Measurements from ENCODE around the gene EMC9.
A peak's percentile ranks its signal among the peaks of the same experiment; 100 is the strongest.

Gene EMC9

GRCh38 chr14:24159777-24160498 is 18.5 kb upstream of the EMC9 start:
- Histone ChIP-seq H3K27ac (ENCODE audit: low read depth, low read length) (no peak overlapping the region), H3K4me1 (ENCODE audit: insufficient read depth, low read length) (peaks cover 3% of the 10 kb centered on the region; the same call in 1 of the 2 replicates), H3K36me3 (ENCODE audit: insufficient read depth, low read length) (peaks cover 70% of the 10 kb centered on the region), H3K4me3 (ENCODE audit: low read length) (no peak overlapping the region), H3K27me3 (ENCODE audit: insufficient read depth, low read length) (no peaks in the 10 kb centered on the region), H3K9ac (ENCODE audit: low read depth, low read length) (no peak overlapping the region), H3K9me3 (ENCODE audit: insufficient read depth, low read depth, low read length) (no peaks in the 10 kb centered on the region)
- 94% methylated on average over 11 of the region's 11 CpGs for WGBS

- no peak overlapping the region for H3K9ac ChIP-seq (ENCODE audit: low read depth, low read length)
- H3K9me3 ChIP-seq (ENCODE audit: insufficient read depth, low read depth, low read length): no peaks in the 10 kb centered on the region
- no peak overlapping the region for H3K27ac ChIP-seq (ENCODE audit: low read depth, low read length)
- no peak overlapping the region for H3K4me3 ChIP-seq (ENCODE audit: low read length)
- peaks cover 67% of the 10 kb centered on the region for H3K36me3 ChIP-seq (ENCODE audit: insufficient read depth, low read length)
- no peaks in the 10 kb centered on the region for H3K27me3 ChIP-seq (ENCODE audit: insufficient read depth, low read length)
- peaks cover 3% of the 10 kb centered on the region; the same call in 1 of the 2 replicates for H3K4me1 ChIP-seq (ENCODE audit: insufficient read depth, low read length)
- 96% methylated on average over 12 of the region's 12 CpGs for WGBS
Observed at GRCh38 chr14:24157331-24157730, 15.9 kb upstream of the EMC9 start.

GRCh38 chr14:24156840-24157239 is 15.4 kb upstream of the EMC9 start:
- H3K36me3 ChIP-seq (ENCODE audit: insufficient read depth, low read length): peaks cover 72% of the 10 kb centered on the region
- no peaks in the 10 kb centered on the region for H3K9me3 ChIP-seq (ENCODE audit: insufficient read depth, low read depth, low read length)

GRCh38 chr14:24155100-24155499 is 13.7 kb upstream of the EMC9 start:
- WGBS: 98% methylated on average over 10 of the region's 10 CpGs
- no peaks in the 10 kb centered on the region for H3K4me1 ChIP-seq (ENCODE audit: insufficient read depth, low read length)
- H3K36me3 ChIP-seq (ENCODE audit: insufficient read depth, low read length): peaks cover 82% of the 10 kb centered on the region
- H3K9me3 ChIP-seq (ENCODE audit: insufficient read depth, low read depth, low read length): no peaks in the 10 kb centered on the region
- no peak overlapping the region for H3K4me3 ChIP-seq (ENCODE audit: low read length)
- no peak overlapping the region for H3K9ac ChIP-seq (ENCODE audit: low read depth, low read length)
- no peaks in the 10 kb centered on the region for H3K27me3 ChIP-seq (ENCODE audit: insufficient read depth, low read length)
- no peak overlapping the region for H3K27ac ChIP-seq (ENCODE audit: low read depth, low read length)

More at GRCh38 chr14:24156840-24157239, 15.4 kb upstream of the EMC9 start:
- Histone ChIP-seq H3K27me3 (ENCODE audit: insufficient read depth, low read length) (no peaks in the 10 kb centered on the region), H3K27ac (ENCODE audit: low read depth, low read length) (no peak overlapping the region), H3K4me1 (ENCODE audit: insufficient read depth, low read length) (peaks cover 3% of the 10 kb centered on the region; the same call in 1 of the 2 replicates), H3K4me3 (ENCODE audit: low read length) (no peak overlapping the region), H3K9ac (ENCODE audit: low read depth, low read length) (no peak overlapping the region)
- WGBS: 88% methylated on average over 1 of the region's 1 CpG

GRCh38 chr14:24151404-24152080 is 10.2 kb upstream of the EMC9 start:
- Histone ChIP-seq H3K4me1 (ENCODE audit: insufficient read depth, low read length) (peaks cover 4% of the 10 kb centered on the region; the same call in 1 of the 2 replicates), H3K9me3 (ENCODE audit: insufficient read depth, low read depth, low read length) (no peaks in the 10 kb centered on the region), H3K9ac (ENCODE audit: low read depth, low read length) (no peak overlapping the region), H3K36me3 (ENCODE audit: insufficient read depth, low read length) (peaks cover 70% of the 10 kb centered on the region), H3K27ac (ENCODE audit: low read depth, low read length) (no peak overlapping the region), H3K27me3 (ENCODE audit: insufficient read depth, low read length) (no peaks in the 10 kb centered on the region), H3K4me3 (ENCODE audit: low read length) (no peak overlapping the region)
- WGBS: 95% methylated on average over 16 of the region's 16 CpGs

- Histone ChIP-seq H3K27ac (ENCODE audit: low read depth, low read length) (no peak overlapping the region), H3K9ac (ENCODE audit: low read depth, low read length) (no peak overlapping the region), H3K27me3 (ENCODE audit: insufficient read depth, low read length) (no peaks in the 10 kb centered on the region), H3K4me3 (ENCODE audit: low read length) (no peak overlapping the region), H3K9me3 (ENCODE audit: insufficient read depth, low read depth, low read length) (no peaks in the 10 kb centered on the region), H3K36me3 (ENCODE audit: insufficient read depth, low read length) (peaks cover 65% of the 10 kb centered on the region), H3K4me1 (ENCODE audit: insufficient read depth, low read length) (peaks cover 4% of the 10 kb centered on the region; the same call in 1 of the 2 replicates)
- 94% methylated on average over 8 of the region's 9 CpGs for WGBS
Observed at GRCh38 chr14:24150993-24151392, 9.6 kb upstream of the EMC9 start.

- Histone ChIP-seq H3K4me1 (ENCODE audit: insufficient read depth, low read length) (peaks cover 8% of the 10 kb centered on the region; the same call in 1 of the 2 replicates), H3K36me3 (ENCODE audit: insufficient read depth, low read length) (peaks cover 61% of the 10 kb centered on the region), H3K9me3 (ENCODE audit: insufficient read depth, low read depth, low read length) (no peaks in the 10 kb centered on the region), H3K27me3 (ENCODE audit: insufficient read depth, low read length) (no peaks in the 10 kb centered on the region), H3K4me3 (ENCODE audit: low read length) (no peak overlapping the region), H3K27ac (ENCODE audit: low read depth, low read length) (no peak overlapping the region), H3K9ac (ENCODE audit: low read depth, low read length) (no peak overlapping the region)
- WGBS: 96% methylated on average over 9 of the region's 9 CpGs
Observed at GRCh38 chr14:24150567-24150966, 9.2 kb upstream of the EMC9 start.

- peaks cover 56% of the 10 kb centered on the region for H3K36me3 ChIP-seq (ENCODE audit: insufficient read depth, low read length)
- H3K9ac ChIP-seq (ENCODE audit: low read depth, low read length): no peak overlapping the region
Observed at GRCh38 chr14:24150061-24150460, 8.7 kb upstream of the EMC9 start.

GRCh38 chr14:24149302-24149969 is 8.0 kb upstream of the EMC9 start:
- Histone ChIP-seq H3K27me3 (ENCODE audit: insufficient read depth, low read length) (no peaks in the 10 kb centered on the region), H3K9me3 (ENCODE audit: insufficient read depth, low read depth, low read length) (no peaks in the 10 kb centered on the region), H3K36me3 (ENCODE audit: insufficient read depth, low read length) (peaks cover 56% of the 10 kb centered on the region), H3K9ac (ENCODE audit: low read depth, low read length) (no peak overlapping the region), H3K4me3 (ENCODE audit: low read length) (no peak overlapping the region), H3K27ac (ENCODE audit: low read depth, low read length) (no peak overlapping the region), H3K4me1 (ENCODE audit: insufficient read depth, low read length) (peaks cover 10% of the 10 kb centered on the region; the same call in 1 of the 2 replicates)
- 95% methylated on average over 3 of the region's 3 CpGs for WGBS

More at GRCh38 chr14:24150061-24150460, 8.7 kb upstream of the EMC9 start:
- H3K4me3 ChIP-seq (ENCODE audit: low read length): no peak overlapping the region
- no peaks in the 10 kb centered on the region for H3K27me3 ChIP-seq (ENCODE audit: insufficient read depth, low read length)
- peaks cover 10% of the 10 kb centered on the region; the same call in 1 of the 2 replicates for H3K4me1 ChIP-seq (ENCODE audit: insufficient read depth, low read length)
- WGBS: 94% methylated on average over 9 of the region's 9 CpGs
- H3K27ac ChIP-seq (ENCODE audit: low read depth, low read length): no peak overlapping the region
- no peaks in the 10 kb centered on the region for H3K9me3 ChIP-seq (ENCODE audit: insufficient read depth, low read depth, low read length)

GRCh38 chr14:24147761-24148428 is 6.5 kb upstream of the EMC9 start:
- H3K9ac ChIP-seq (ENCODE audit: low read depth, low read length): peak overlapping the region; percentile 80
- peak overlapping the region; percentile 91 for H3K4me3 ChIP-seq (ENCODE audit: low read length)
- 10% methylated on average over 29 of the region's 29 CpGs for WGBS
- H3K9me3 ChIP-seq (ENCODE audit: insufficient read depth, low read depth, low read length): no peaks in the 10 kb centered on the region
- peaks cover 63% of the 10 kb centered on the region for H3K36me3 ChIP-seq (ENCODE audit: insufficient read depth, low read length)
- H3K4me1 ChIP-seq (ENCODE audit: insufficient read depth, low read length): peaks cover 10% of the 10 kb centered on the region; the same call in 1 of the 2 replicates
- H3K27me3 ChIP-seq (ENCODE audit: insufficient read depth, low read length): no peaks in the 10 kb centered on the region
- no peak overlapping the region for H3K27ac ChIP-seq (ENCODE audit: low read depth, low read length)

Data from HUES64 (cell line).